A549 (cell line): ENCODE data around the gene SMIM44. TPM values are rescaled to one million over a fixed set of nuclear protein-coding genes. Genes with fewer than 3 reads are reported as not detected.

Experiments
- ATAC-seq, 2 experiments: fragments of 200-7000 bp in 1 of 2; fragments of >200 bp in 1 of 2; cut with Nextera tagmentation in 1 of 2; cut with Tn5 transposase in 1 of 2; 3 replicates each; pipeline versions ENCODE4 v1.8.0 to v1.9.1; 2018 to 2020; ENCODE audit warnings: mild to moderate bottlenecking in 1 of 2, moderate library complexity in 1 of 2
- CTCF ChIA-PET: fragments of 300-600 bp; sonication (Branson Sonifier 250); formaldehyde crosslinking; extraction: SDS; loops from one replicate; lab custom pipeline; 2021; ENCODE audit warnings: antibody characterized with exemption, inconsistent platforms; lab: Yijun Ruan, JAX
- POLR2A ChIA-PET: fragments of 350-600 bp; formaldehyde crosslinking; extraction: SDS; loops from one replicate; lab custom pipeline; 2021; ENCODE audit warnings: antibody characterized with exemption, inconsistent platforms; lab: Yijun Ruan, JAX
- DNase-seq, 2 experiments: peaks; one replicate each; pipeline versions ENCODE4 v3.0.0 to v3.0.0-alpha.2; 2011 to 2016; ENCODE audit warnings: low read depth in 1 of 2, low spot score in 1 of 2
- FAIRE-seq: peaks from 2 replicates; lab custom pipeline; 2011; peaks lifted over from hg19 to GRCh38; lab: Jason Lieb, UNC
- H3K27ac ChIP-seq, 2 experiments: fragments of >200 bp; sonication (Bioruptor Twin); formaldehyde crosslinking; 3 replicates each; pipeline ENCODE4 v1.5.1; 2016 to 2017
- H3K4me1 ChIP-seq: fragments of >200 bp; sonication (Bioruptor Twin); formaldehyde crosslinking; 3 replicates; pipeline ENCODE4 v1.6.1; 2016
- H3K4me2 ChIP-seq: fragments of >200 bp; sonication (Bioruptor Twin); formaldehyde crosslinking; 3 replicates; pipeline ENCODE4 v1.6.1; 2016
- H3K4me3 ChIP-seq: fragments of >200 bp; sonication (Bioruptor Twin); formaldehyde crosslinking; 3 replicates; pipeline ENCODE4 v1.5.1; 2016
- H3K9me3 ChIP-seq: fragments of >200 bp; sonication (Bioruptor Twin); formaldehyde crosslinking; 3 replicates; pipeline ENCODE4 v1.6.1; 2016
- BHLHE40 ChIP-seq: IDR thresholded peaks from 2 replicates; pipeline ENCODE4 v1.6.1; 2012; ENCODE audit warnings: low read depth, low read length, inconsistent platforms
- CBX2 ChIP-seq: fragments of 200-600 bp; sonication (generic); IDR thresholded peaks from 2 replicates; pipeline ENCODE4 v1.6.1; 2016; ENCODE audit warnings: low read depth, mild to moderate bottlenecking, borderline replicate concordance
- CBX8 ChIP-seq: fragments of 200-600 bp; sonication (generic); IDR thresholded peaks from 2 replicates; pipeline ENCODE4 v1.6.1; 2016
- CEBPB ChIP-seq, 2 experiments: fragments of >200 bp in 1 of 2; sonication (Bioruptor Twin) in 1 of 2; formaldehyde crosslinking in 1 of 2; IDR thresholded peaks; 2 replicates each; pipeline ENCODE4 v1.6.1; 2012 to 2016
- CHD4 ChIP-seq: fragments of 200-600 bp; sonication (generic); IDR thresholded peaks from 2 replicates; pipeline ENCODE4 v1.6.1; 2016; ENCODE audit warnings: antibody characterized with exemption, mild to moderate bottlenecking, borderline replicate concordance
- EHF ChIP-seq: fragments of 250-450 bp; sonication (Bioruptor Pico); IDR thresholded peaks from 2 replicates; pipeline ENCODE4 v1.5.0; 2020; ENCODE audit warnings: mild to moderate bottlenecking
- ESRRA ChIP-seq: fragments of 150-350 bp; IDR thresholded peaks from 2 replicates; pipeline ENCODE4 v1.6.1; 2014; ENCODE audit warnings: mild to moderate bottlenecking, low read length, borderline replicate concordance
- FOSL2 ChIP-seq, 2 experiments: fragments of 450-650 bp in 1 of 2; fragments of >200 bp in 1 of 2; sonication (Bioruptor Twin) in 1 of 2; formaldehyde crosslinking; IDR thresholded peaks; 2 replicates each; pipeline versions ENCODE4 v1.5.0 to v1.6.1; 2016 to 2020; ENCODE audit warnings: mild to moderate bottlenecking in 1 of 2, moderate library complexity in 1 of 2
- GATA3 ChIP-seq: IDR thresholded peaks from 2 replicates; pipeline ENCODE4 v1.6.1; 2012; ENCODE audit warnings: borderline replicate concordance
- HDAC2 ChIP-seq: fragments of 200-600 bp; sonication (generic); IDR thresholded peaks from 2 replicates; pipeline ENCODE4 v1.6.1; 2016
- HOXA7 ChIP-seq: fragments of 250-450 bp; sonication (Bioruptor Pico); IDR thresholded peaks from 2 replicates; pipeline ENCODE4 v1.5.0; 2020; ENCODE audit warnings: mild to moderate bottlenecking, moderate library complexity
- HOXB13 ChIP-seq: fragments of 250-450 bp; sonication (Bioruptor Pico); IDR thresholded peaks from 2 replicates; pipeline ENCODE4 v1.5.0; 2020; ENCODE audit warnings: low read depth, mild to moderate bottlenecking, moderate library complexity
- JUN ChIP-seq, 2 experiments: fragments of >200 bp; sonication (Bioruptor Twin); formaldehyde crosslinking; IDR thresholded peaks; 2 replicates in 1 of 2; 3 replicates in 1 of 2; pipeline ENCODE4 v1.6.1; 2016 to 2017
- KDM5A ChIP-seq: fragments of 200-600 bp; sonication (generic); IDR thresholded peaks from 2 replicates; pipeline ENCODE4 v1.6.1; 2016; ENCODE audit warnings: antibody characterized with exemption, mild to moderate bottlenecking
- MAFK ChIP-seq: fragments of 450-650 bp; IDR thresholded peaks from 2 replicates; pipeline ENCODE4 v1.6.1; 2014; ENCODE audit not compliant: partially characterized antibody
- NPAS2 ChIP-seq: fragments of 250-450 bp; sonication (Bioruptor Pico); IDR thresholded peaks from 2 replicates; pipeline ENCODE4 v1.8.0; 2022; ENCODE audit warnings: mild to moderate bottlenecking, moderate library complexity, borderline replicate concordance
- NR3C1 ChIP-seq: fragments of >200 bp; sonication (Bioruptor Twin); formaldehyde crosslinking; IDR thresholded peaks from 3 replicates; pipeline ENCODE4 v1.6.1; 2017
- RAD21 ChIP-seq, 2 experiments: fragments of >200 bp in 1 of 2; sonication (Bioruptor Twin) in 1 of 2; formaldehyde crosslinking in 1 of 2; IDR thresholded peaks in 1 of 2; conservative IDR thresholded peaks in 1 of 2; 2 replicates in 1 of 2; 3 replicates in 1 of 2; pipeline ENCODE4 v1.6.1; 2012 to 2018; ENCODE audit warnings: inconsistent platforms in 1 of 2
- RFX5 ChIP-seq: fragments of 450-650 bp; IDR thresholded peaks from 2 replicates; pipeline ENCODE4 v1.7.1; 2014; ENCODE audit warnings: antibody characterized with exemption, mild to moderate bottlenecking, moderate library complexity
- RNF2 ChIP-seq: fragments of 200-600 bp; sonication (generic); IDR thresholded peaks from 2 replicates; pipeline ENCODE4 v1.6.1; 2016; ENCODE audit warnings: low read depth, mild to moderate bottlenecking, antibody characterized with exemption, moderate library complexity, borderline replicate concordance
- ZC3H11A ChIP-seq: fragments of 450-650 bp; IDR thresholded peaks from 2 replicates; pipeline ENCODE4 v1.6.1; 2014; ENCODE audit warnings: antibody characterized with exemption, mild to moderate bottlenecking
- WGBS: methylation state at CpG from one replicate; pipeline ENCODE4 v1.1.6; 2017; ENCODE audit errors: missing lambda C conversion rate; 5-methylcytosine and 5-hydroxymethylcytosine counted together
- polyA plus RNA-seq, 4 experiments: library from polyadenylated mRNA; depleted of rRNA in 3 of 4; stranded (reverse); fragments of >200 nt; fragmentation: RNase III in 1 of 4; extraction: RNeasy Plus Mini Kit Qiagen cat#74134 plus additional on column Dnase treatment in 1 of 4; gene quantifications; 2 replicates in 3 of 4; 3 replicates in 1 of 4; pipeline ENCODE4 v1.2.3, GENCODE V29; 2011 to 2017
- TF ChIP-seq, protein P1 (sequence below): fragments of 450-650 bp; IDR thresholded peaks from 2 replicates; pipeline ENCODE4 v1.6.1; 2014; ENCODE audit warnings: antibody characterized with exemption
- TF ChIP-seq, protein P2 (sequence below): fragments of 250-450 bp; sonication (Bioruptor Pico); IDR thresholded peaks from 2 replicates; pipeline ENCODE4 v1.5.0; 2021; ENCODE audit warnings: mild to moderate bottlenecking, moderate library complexity, borderline replicate concordance
- TF ChIP-seq, protein P3 (sequence below): fragments of 250-450 bp; sonication (Bioruptor Pico); IDR thresholded peaks from 2 replicates; pipeline ENCODE4 v1.5.0; 2020; ENCODE audit warnings: low read depth, mild to moderate bottlenecking, moderate library complexity
- TF ChIP-seq, protein P4 (sequence below): IDR thresholded peaks from 2 replicates; pipeline ENCODE4 v1.6.1; 2012

SMIM44 gene
- polyA plus RNA-seq, 2 of the 4 experiments (the other 2 are of a cell fraction) = not detected

DNA sequence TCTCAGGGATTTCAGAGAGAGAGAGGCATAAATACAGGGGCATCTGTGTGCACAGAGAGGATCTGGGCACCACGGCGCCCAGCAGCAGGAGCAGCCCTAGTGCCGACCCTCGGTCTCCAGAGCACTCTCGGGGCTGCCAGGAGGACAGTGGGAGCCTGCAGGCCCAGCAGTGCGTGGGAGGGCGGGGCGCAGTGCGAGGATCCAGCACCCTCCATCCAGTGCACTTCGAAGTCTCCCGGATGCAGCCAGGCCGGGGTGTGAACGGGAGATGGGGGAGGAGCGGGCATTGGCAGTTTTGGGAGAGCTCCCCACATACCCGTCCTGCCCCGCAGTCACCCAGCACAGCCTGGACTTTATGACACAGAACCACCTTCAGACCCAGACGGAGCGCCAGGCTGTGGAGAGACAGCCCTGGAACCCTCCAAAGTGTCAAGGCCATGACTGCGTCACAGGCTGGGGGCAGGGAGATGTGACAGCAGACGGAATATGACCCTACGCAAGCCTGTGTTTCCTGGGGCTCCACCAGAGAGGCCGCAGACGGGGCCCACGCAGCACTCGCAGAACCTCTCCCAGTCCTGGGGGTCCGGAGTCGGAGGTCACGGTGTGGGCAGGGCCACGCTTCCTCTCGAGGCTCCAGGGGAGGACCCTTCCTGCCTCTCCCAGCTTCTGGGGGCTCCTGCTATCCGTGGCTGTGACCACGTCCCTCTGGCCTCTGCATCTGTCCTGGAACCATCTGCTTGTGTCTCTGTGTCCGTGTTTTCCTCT lies 41.0 kb upstream of the SMIM44 start:
- H3K9me3 ChIP-seq = no peaks in the 10 kb centered on the region
- POLR2A ChIA-PET = no interaction called here

DNA sequence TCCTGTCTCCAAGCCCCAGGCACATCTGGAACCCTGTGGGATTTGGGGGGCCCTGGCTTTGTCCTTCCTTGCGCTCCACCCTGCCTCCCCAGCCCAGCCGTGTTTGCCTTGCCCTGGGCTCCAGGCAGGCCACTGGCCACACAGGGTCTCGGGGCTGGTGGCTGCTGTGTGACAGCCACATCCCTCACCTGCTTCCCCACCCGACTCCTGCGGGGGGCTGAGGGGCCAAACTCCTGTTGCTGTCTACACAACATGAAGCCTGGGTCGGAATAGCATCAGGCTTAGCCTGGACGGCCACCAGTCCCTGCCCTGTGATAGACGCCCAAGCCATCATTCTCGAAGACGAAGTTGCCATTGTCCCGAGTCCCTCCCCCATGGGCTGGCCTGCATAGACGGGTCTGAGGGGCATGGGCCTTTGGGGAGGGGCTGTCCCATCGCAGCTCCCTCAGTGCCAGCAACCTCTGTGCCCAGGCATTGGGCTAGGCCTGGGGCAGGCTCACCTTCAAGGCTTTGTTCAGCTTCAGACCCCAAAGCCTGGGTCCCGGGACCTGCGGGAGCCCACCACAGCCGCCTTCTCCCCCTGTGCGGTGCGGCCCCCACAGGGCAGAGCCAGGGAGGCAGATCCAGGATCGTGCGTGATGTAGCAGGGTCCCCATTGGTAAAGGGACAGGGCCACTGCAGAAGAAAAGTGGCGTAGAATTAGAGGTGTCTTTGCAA lies 40.3 kb upstream of the SMIM44 start:
- Histone ChIP-seq H3K9me3 (no peaks in the 10 kb centered on the region), H3K4me3 (no peak overlapping the region), H3K27ac (no peak overlapping the region), H3K4me1 (no peaks in the 10 kb centered on the region), H3K4me2 (no peak overlapping the region)
- 100% methylated on average over 1 of the region's 21 CpGs for WGBS
- no peak for ATAC-seq
- TF ChIP-seq, protein P1, sequence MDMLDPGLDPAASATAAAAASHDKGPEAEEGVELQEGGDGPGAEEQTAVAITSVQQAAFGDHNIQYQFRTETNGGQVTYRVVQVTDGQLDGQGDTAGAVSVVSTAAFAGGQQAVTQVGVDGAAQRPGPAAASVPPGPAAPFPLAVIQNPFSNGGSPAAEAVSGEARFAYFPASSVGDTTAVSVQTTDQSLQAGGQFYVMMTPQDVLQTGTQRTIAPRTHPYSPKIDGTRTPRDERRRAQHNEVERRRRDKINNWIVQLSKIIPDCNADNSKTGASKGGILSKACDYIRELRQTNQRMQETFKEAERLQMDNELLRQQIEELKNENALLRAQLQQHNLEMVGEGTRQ = no peak
- TF ChIP-seq ESRRA = no peak
- no peak for TF ChIP-seq BHLHE40
- no peak for TF ChIP-seq CBX8
- no peak for TF ChIP-seq HDAC2
- TF ChIP-seq MAFK = no peak
- no peak for TF ChIP-seq ZC3H11A
- no peak for TF ChIP-seq RNF2
- TF ChIP-seq, protein P2, sequence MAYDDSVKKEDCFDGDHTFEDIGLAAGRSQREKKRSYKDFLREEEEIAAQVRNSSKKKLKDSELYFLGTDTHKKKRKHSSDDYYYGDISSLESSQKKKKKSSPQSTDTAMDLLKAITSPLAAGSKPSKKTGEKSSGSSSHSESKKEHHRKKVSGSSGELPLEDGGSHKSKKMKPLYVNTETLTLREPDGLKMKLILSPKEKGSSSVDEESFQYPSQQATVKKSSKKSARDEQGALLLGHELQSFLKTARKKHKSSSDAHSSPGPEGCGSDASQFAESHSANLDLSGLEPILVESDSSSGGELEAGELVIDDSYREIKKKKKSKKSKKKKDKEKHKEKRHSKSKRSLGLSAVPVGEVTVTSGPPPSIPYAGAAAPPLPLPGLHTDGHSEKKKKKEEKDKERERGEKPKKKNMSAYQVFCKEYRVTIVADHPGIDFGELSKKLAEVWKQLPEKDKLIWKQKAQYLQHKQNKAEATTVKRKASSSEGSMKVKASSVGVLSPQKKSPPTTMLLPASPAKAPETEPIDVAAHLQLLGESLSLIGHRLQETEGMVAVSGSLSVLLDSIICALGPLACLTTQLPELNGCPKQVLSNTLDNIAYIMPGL (CRISPR knock-in tag) = no peak
- TF ChIP-seq HOXB13 (CRISPR knock-in tag) = no peak
- no peak for TF ChIP-seq GATA3
- TF ChIP-seq, protein P3, sequence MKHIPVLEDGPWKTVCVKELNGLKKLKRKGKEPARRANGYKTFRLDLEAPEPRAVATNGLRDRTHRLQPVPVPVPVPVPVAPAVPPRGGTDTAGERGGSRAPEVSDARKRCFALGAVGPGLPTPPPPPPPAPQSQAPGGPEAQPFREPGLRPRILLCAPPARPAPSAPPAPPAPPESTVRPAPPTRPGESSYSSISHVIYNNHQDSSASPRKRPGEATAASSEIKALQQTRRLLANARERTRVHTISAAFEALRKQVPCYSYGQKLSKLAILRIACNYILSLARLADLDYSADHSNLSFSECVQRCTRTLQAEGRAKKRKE (CRISPR knock-in tag) = no peak
- TF ChIP-seq CHD4 = no peak
- no peak for TF ChIP-seq JUN (IDR thresholded peaks at IDR 0.05)
- TF ChIP-seq HOXA7 = no peak
- TF ChIP-seq CEBPB (IDR thresholded peaks at IDR 0.05) = no peak
- no peak for TF ChIP-seq RAD21 (conservative IDR thresholded peaks at IDR 0.05 in 1 of 2, IDR thresholded peaks at IDR 0.05 in 1 of 2)
- TF ChIP-seq NPAS2 (CRISPR knock-in tag) = no peak
- TF ChIP-seq, protein P4, sequence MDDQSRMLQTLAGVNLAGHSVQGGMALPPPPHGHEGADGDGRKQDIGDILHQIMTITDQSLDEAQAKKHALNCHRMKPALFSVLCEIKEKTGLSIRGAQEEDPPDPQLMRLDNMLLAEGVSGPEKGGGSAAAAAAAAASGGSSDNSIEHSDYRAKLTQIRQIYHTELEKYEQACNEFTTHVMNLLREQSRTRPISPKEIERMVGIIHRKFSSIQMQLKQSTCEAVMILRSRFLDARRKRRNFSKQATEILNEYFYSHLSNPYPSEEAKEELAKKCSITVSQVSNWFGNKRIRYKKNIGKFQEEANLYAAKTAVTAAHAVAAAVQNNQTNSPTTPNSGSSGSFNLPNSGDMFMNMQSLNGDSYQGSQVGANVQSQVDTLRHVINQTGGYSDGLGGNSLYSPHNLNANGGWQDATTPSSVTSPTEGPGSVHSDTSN = no peak
- ChIA-PET CTCF (no interaction called here), POLR2A (no interaction called here)
- no peak for FAIRE-seq
- DNase-seq = no peak

More for the DNA sequence above, 41.0 kb upstream of the SMIM44 start:
- DNase-seq = no peak
- Histone ChIP-seq H3K4me1 (no peaks in the 10 kb centered on the region), H3K27ac (no peak overlapping the region), H3K4me3 (no peak overlapping the region), H3K4me2 (no peak overlapping the region)
- 93% methylated on average over 15 of the region's 33 CpGs for WGBS
- TF ChIP-seq, protein P4 = no peak
- TF ChIP-seq NPAS2 (CRISPR knock-in tag) (no peak), KDM5A (no peak), CHD4 (no peak), EHF (CRISPR knock-in tag) (no peak), FOSL2 (IDR thresholded peaks at IDR 0.05) (no peak), FOSL2 (CRISPR knock-in tag; IDR thresholded peaks at IDR 0.05) (no peak), NR3C1 (no peak), HOXB13 (CRISPR knock-in tag) (no peak), CBX2 (no peak), HOXA7 (no peak), RFX5 (no peak)
- CTCF ChIA-PET = no interaction called here
- FAIRE-seq = no peak
- ATAC-seq = no peak
